Astrocyte (in vitro differentiated cells and primary cell): Measurements from ENCODE around the gene LGALS3BP. TPM values are rescaled to one million over a fixed set of nuclear protein-coding genes. Genes with fewer than 3 reads are reported as not detected.

Experiments
- DNase-seq: peaks from one replicate; pipeline ENCODE4 v3.0.0-alpha.2; 2010; ENCODE audit warnings: low read depth
- FAIRE-seq: peaks from 2 replicates; lab custom pipeline; 2011; peaks lifted over from hg19 to GRCh38; lab: Jason Lieb, UNC
- H2AFZ ChIP-seq: 2 replicates; pipeline ENCODE4 v1.6.0; 2012; ENCODE audit warnings: low read depth, low read length, inconsistent platforms
- H3K27ac ChIP-seq: 2 replicates; pipeline ENCODE4 v1.5.1; 2011; ENCODE audit warnings: low read depth, low read length, inconsistent platforms
- H3K27me3 ChIP-seq: 2 replicates; pipeline ENCODE4 v1.6.0; 2011; ENCODE audit warnings: low read length, inconsistent platforms; ENCODE audit not compliant: insufficient read depth
- H3K36me3 ChIP-seq: 2 replicates; pipeline ENCODE4 v1.5.1; 2011; ENCODE audit warnings: low read length, inconsistent platforms; ENCODE audit not compliant: insufficient read depth
- H3K4me1 ChIP-seq: 2 replicates; pipeline ENCODE4 v1.5.1; 2011; ENCODE audit warnings: low read length, inconsistent platforms; ENCODE audit not compliant: insufficient read depth
- H3K4me2 ChIP-seq: 2 replicates; pipeline ENCODE4 v1.6.0; 2012; ENCODE audit warnings: low read length, inconsistent platforms
- H3K4me3 ChIP-seq: 2 replicates; pipeline ENCODE4 v1.5.1; 2011; ENCODE audit warnings: low read depth, mild to moderate bottlenecking, low read length, inconsistent platforms; ENCODE audit not compliant: insufficient read depth
- H3K79me2 ChIP-seq: 2 replicates; pipeline ENCODE4 v1.6.0; 2012; ENCODE audit warnings: mild to moderate bottlenecking, low read length, inconsistent platforms; ENCODE audit not compliant: insufficient read depth
- H3K9ac ChIP-seq: 2 replicates; pipeline ENCODE4 v1.6.0; 2012; ENCODE audit warnings: mild to moderate bottlenecking, low read length, inconsistent platforms
- H3K9me3 ChIP-seq: 2 replicates; pipeline ENCODE4 v1.5.1; 2012; ENCODE audit warnings: low read depth, mild to moderate bottlenecking, low read length, inconsistent platforms; ENCODE audit not compliant: insufficient read depth
- H4K20me1 ChIP-seq: 2 replicates; pipeline ENCODE4 v1.6.0; 2012; ENCODE audit warnings: low read length, inconsistent platforms; ENCODE audit not compliant: insufficient read depth
- H3K27ac Mint-ChIP-seq: one replicate; pipeline ENCODE4 v1.8.0; 2021; ENCODE audit warnings: mild to moderate bottlenecking, mixed read lengths; ENCODE audit not compliant: unreplicated experiment
- H3K27me3 Mint-ChIP-seq: one replicate; pipeline ENCODE4 v1.8.0; 2021; ENCODE audit warnings: low read depth, mixed read lengths; ENCODE audit not compliant: unreplicated experiment
- H3K36me3 Mint-ChIP-seq: one replicate; pipeline ENCODE4 v1.8.0; 2021; ENCODE audit warnings: low read depth, mixed read lengths; ENCODE audit not compliant: unreplicated experiment
- H3K4me1 Mint-ChIP-seq: one replicate; pipeline ENCODE4 v1.8.0; 2021; ENCODE audit warnings: low read depth, mixed read lengths; ENCODE audit not compliant: unreplicated experiment
- H3K4me3 Mint-ChIP-seq: one replicate; pipeline ENCODE4 v1.8.0; 2021; ENCODE audit warnings: mild to moderate bottlenecking, moderate library complexity, mixed read lengths; ENCODE audit not compliant: unreplicated experiment
- H3K9me3 Mint-ChIP-seq: one replicate; pipeline ENCODE4 v1.8.0; 2021; ENCODE audit warnings: mild to moderate bottlenecking, mixed read lengths; ENCODE audit not compliant: unreplicated experiment
- EZH2 ChIP-seq: IDR thresholded peaks from 2 replicates; pipeline ENCODE4 v1.6.1; 2012; ENCODE audit warnings: mild to moderate bottlenecking, low read length, inconsistent platforms; ENCODE audit not compliant: insufficient read depth
- total RNA-seq: library from RNA; stranded (reverse); gene quantifications from 2 replicates; pipeline ENCODE4 v1.2.1, GENCODE V29; 2021
- TF ChIP-seq, protein P1 (sequence below): IDR thresholded peaks from 2 replicates; pipeline ENCODE4 v1.5.1; 2011; ENCODE audit warnings: low read depth, mild to moderate bottlenecking, inconsistent platforms, low read length, moderate library complexity; ENCODE audit not compliant: insufficient read depth

LGALS3BP gene
- total RNA-seq, 1 donor from 2014 or later = 495 TPM

DNA sequence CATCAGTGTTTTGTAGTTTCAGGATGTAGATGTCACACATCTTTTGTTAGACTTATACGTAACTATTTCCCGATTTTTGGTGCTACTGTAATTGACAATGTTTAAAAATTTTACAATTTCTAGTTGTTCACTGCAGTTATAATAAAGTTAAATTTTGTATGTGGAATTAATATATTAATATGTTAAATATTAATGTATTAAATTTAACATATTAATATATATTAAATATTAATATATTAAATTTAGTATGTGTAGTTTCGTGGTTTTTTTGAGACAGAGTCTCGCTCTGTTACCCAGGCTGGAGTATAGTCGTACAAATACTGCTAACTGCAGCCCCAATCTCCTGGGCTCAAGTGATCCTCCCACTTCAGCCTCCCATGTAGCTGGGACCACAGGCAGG is 5.7 kb upstream of the LGALS3BP start:
- no peaks in the 10 kb centered on the region for H3K27me3 ChIP-seq
- no peaks in the 10 kb centered on the region for H3K9me3 ChIP-seq
- no peaks in the 10 kb centered on the region for H3K9me3 Mint-ChIP-seq
- FAIRE-seq (no peak), DNase-seq (no peak)
- H3K36me3 Mint-ChIP-seq = peaks cover 1% of the 10 kb centered on the region
- peaks cover 8% of the 10 kb centered on the region for H3K4me1 Mint-ChIP-seq
- H3K4me3 Mint-ChIP-seq = no peak overlapping the region
- no peak overlapping the region for H3K4me2 ChIP-seq
- no peak overlapping the region for H3K9ac ChIP-seq
- no peaks in the 10 kb centered on the region for H3K36me3 ChIP-seq
- no peaks in the 10 kb centered on the region for H3K27me3 Mint-ChIP-seq
- no peaks in the 10 kb centered on the region for H3K79me2 ChIP-seq
- TF ChIP-seq EZH2 = no peak
- TF ChIP-seq, protein P1, sequence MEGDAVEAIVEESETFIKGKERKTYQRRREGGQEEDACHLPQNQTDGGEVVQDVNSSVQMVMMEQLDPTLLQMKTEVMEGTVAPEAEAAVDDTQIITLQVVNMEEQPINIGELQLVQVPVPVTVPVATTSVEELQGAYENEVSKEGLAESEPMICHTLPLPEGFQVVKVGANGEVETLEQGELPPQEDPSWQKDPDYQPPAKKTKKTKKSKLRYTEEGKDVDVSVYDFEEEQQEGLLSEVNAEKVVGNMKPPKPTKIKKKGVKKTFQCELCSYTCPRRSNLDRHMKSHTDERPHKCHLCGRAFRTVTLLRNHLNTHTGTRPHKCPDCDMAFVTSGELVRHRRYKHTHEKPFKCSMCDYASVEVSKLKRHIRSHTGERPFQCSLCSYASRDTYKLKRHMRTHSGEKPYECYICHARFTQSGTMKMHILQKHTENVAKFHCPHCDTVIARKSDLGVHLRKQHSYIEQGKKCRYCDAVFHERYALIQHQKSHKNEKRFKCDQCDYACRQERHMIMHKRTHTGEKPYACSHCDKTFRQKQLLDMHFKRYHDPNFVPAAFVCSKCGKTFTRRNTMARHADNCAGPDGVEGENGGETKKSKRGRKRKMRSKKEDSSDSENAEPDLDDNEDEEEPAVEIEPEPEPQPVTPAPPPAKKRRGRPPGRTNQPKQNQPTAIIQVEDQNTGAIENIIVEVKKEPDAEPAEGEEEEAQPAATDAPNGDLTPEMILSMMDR = no peak
- H4K20me1 ChIP-seq = no peaks in the 10 kb centered on the region
- no peak overlapping the region for H2AFZ ChIP-seq
- H3K27ac ChIP-seq = no peak overlapping the region
- H3K4me3 ChIP-seq = no peak overlapping the region
- no peak overlapping the region for H3K27ac Mint-ChIP-seq
- peaks cover 13% of the 10 kb centered on the region for H3K4me1 ChIP-seq

DNA sequence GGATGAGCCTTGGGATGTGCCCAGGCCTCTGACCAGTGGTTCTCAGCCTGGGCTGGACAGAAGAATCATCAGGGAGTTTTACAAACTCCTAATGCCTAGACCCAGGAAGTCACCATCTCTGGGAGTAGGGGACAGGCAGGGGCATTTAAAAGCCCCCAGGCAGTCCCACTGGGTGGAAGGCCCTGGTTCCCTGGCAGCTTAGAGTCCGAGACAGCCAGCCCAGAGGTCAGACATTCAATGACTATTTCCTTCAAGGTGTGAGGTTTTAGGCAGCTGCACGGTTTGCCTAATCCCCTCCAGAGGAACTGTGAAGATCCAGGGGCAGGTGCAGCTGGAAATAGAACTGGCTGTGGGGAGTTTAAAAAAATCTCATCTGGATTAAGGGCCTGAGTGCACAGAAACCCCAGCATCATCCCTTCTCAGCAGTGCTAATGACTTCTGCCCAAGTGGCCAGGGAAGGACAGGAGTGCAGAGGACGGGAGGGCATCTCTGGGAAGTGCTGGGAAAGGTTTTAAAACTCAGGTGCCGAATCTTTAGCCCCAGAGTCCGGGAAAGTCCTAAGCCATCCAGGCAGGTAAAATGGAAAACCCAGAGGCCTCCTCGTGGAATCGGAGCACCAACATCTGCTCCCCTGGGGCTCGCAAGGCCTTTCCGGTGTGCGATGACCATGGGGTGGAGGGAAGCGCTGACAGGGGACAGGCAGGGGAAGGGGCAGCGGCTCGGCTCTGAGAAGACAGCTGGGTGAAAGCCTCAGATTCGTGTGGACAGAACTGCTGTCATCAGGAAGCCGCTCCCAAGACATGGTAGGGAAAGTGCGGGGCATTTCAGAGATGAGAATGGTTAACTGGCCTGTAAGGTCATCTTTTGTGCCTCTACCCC is 1.5 kb upstream of the LGALS3BP start:
- Histone ChIP-seq H3K9ac (no peak overlapping the region), H2AFZ (no peak overlapping the region), H3K9me3 (no peaks in the 10 kb centered on the region), H3K4me2 (no peak overlapping the region), H3K27ac (no peak overlapping the region), H3K36me3 (no peaks in the 10 kb centered on the region), H3K4me1 (peaks cover 20% of the 10 kb centered on the region), H3K79me2 (peaks cover 20% of the 10 kb centered on the region), H3K27me3 (no peaks in the 10 kb centered on the region), H3K4me3 (no peak overlapping the region), H4K20me1 (no peaks in the 10 kb centered on the region)
- no peak for DNase-seq
- no peaks in the 10 kb centered on the region for H3K9me3 Mint-ChIP-seq
- H3K27me3 Mint-ChIP-seq = no peaks in the 10 kb centered on the region
- no peaks in the 10 kb centered on the region for H3K4me1 Mint-ChIP-seq
- FAIRE-seq = no peak
- no peak overlapping the region for H3K4me3 Mint-ChIP-seq
- TF ChIP-seq, protein P1 = no peak
- TF ChIP-seq EZH2 = no peak
- no peaks in the 10 kb centered on the region for H3K36me3 Mint-ChIP-seq
- H3K27ac Mint-ChIP-seq = no peak overlapping the region

DNA sequence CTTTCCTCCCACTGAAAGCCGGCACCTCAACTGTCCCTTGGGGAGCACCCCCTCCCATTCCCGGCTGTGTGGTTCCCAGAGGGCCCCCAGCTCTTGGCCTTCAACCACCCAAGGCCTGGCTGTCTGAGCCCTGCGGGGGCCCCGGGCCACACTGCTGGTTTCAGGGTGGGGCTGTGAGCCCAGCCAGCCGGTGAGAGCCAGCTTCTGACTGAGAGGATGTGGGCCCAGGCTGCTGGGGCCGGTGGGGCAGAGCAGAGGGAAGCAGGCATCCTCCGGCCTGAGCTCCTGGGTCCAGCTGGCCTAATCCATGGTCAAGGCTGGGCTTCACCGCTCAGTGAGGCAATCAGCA is 875 bp upstream of the LGALS3BP start:
- Histone ChIP-seq H3K4me2 (no peak overlapping the region), H2AFZ (no peak overlapping the region), H4K20me1 (no peaks in the 10 kb centered on the region), H3K4me1 (peaks cover 20% of the 10 kb centered on the region), H3K27me3 (no peaks in the 10 kb centered on the region), H3K27ac (no peak overlapping the region), H3K9ac (no peak overlapping the region), H3K79me2 (peaks cover 20% of the 10 kb centered on the region), H3K9me3 (no peaks in the 10 kb centered on the region), H3K4me3 (no peak overlapping the region), H3K36me3 (no peaks in the 10 kb centered on the region)
- no peaks in the 10 kb centered on the region for H3K27me3 Mint-ChIP-seq
- no peak overlapping the region for H3K27ac Mint-ChIP-seq
- no peaks in the 10 kb centered on the region for H3K4me1 Mint-ChIP-seq
- no peaks in the 10 kb centered on the region for H3K36me3 Mint-ChIP-seq
- no peak for DNase-seq
- no peak overlapping the region for H3K4me3 Mint-ChIP-seq
- no peak for FAIRE-seq
- H3K9me3 Mint-ChIP-seq = no peaks in the 10 kb centered on the region
- TF ChIP-seq EZH2 = no peak
- TF ChIP-seq, protein P1 = no peak
